ENCODE results near the gene C1GALT1.
"Not testable (repeated sequence)": the region's sequence is repeated elsewhere in the genome, so short reads cannot be mapped to it uniquely, and the experiment has no call there.

- TF ChIP-seq CTCF (IDR thresholded peaks at IDR 0.05; ENCODE audit: low read depth, low read length); POLR2A (IDR thresholded peaks at IDR 0.05; ENCODE audit: extremely low read depth, insufficient read length); MYC (IDR thresholded peaks at IDR 0.05; ENCODE audit: low read depth, low read length): not testable (repeated sequence)
- TF ChIP-seq, protein P1, sequence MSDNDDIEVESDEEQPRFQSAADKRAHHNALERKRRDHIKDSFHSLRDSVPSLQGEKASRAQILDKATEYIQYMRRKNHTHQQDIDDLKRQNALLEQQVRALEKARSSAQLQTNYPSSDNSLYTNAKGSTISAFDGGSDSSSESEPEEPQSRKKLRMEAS (IDR thresholded peaks at IDR 0.05; ENCODE audit: low read depth, low read length), result not testable (repeated sequence)
Observed at GRCh38 chr7:7143404-7143803, 38.9 kb upstream of the C1GALT1 start.

All from NB4 (cell line).